SK-N-SH treated with all-trans-retinoic acid at 6 μM for 48 hours (cell line): Measurements from ENCODE around the gene NAT16.

ENCODE experiments used
- ATAC-seq: fragments of 200-7000 bp; cut with Tn5 transposase; 3 replicates; pipeline ENCODE4 v1.9.1; 2020; ENCODE audit warnings: mild to moderate bottlenecking, moderate library complexity
- ARNTL ChIP-seq: fragments of 450-650 bp; formaldehyde crosslinking; IDR thresholded peaks from 2 replicates; pipeline ENCODE4 v1.5.0; 2020; ENCODE audit warnings: low read depth, mild to moderate bottlenecking, moderate library complexity, borderline replicate concordance
- BACH2 ChIP-seq: fragments of 250-450 bp; sonication (Bioruptor Pico); IDR thresholded peaks from 2 replicates; pipeline ENCODE4 v1.9.0; 2021; ENCODE audit warnings: mild to moderate bottlenecking, borderline replicate concordance
- CSDC2 ChIP-seq: fragments of 250-450 bp; sonication (Bioruptor Pico); IDR thresholded peaks from 2 replicates; pipeline ENCODE4 v1.5.0; 2020; ENCODE audit warnings: mild to moderate bottlenecking, moderate library complexity
- ESRRG ChIP-seq: fragments of 250-450 bp; sonication (Bioruptor Pico); IDR thresholded peaks from 2 replicates; pipeline ENCODE4 v1.6.1; 2021; ENCODE audit warnings: mild to moderate bottlenecking
- GLIS3 ChIP-seq: fragments of 250-450 bp; sonication (Bioruptor Pico); IDR thresholded peaks from 2 replicates; pipeline ENCODE4 v1.5.0; 2020; ENCODE audit warnings: mild to moderate bottlenecking, moderate library complexity
- ISL1 ChIP-seq: fragments of 250-450 bp; sonication (Bioruptor Pico); IDR thresholded peaks from 2 replicates; pipeline ENCODE4 v2.1.2; 2022; ENCODE audit warnings: mild to moderate bottlenecking, moderate library complexity
- OSR1 ChIP-seq: fragments of 250-450 bp; sonication (Bioruptor Pico); IDR thresholded peaks from 2 replicates; pipeline ENCODE4 v1.8.0; 2022; ENCODE audit warnings: moderate library complexity, mild to moderate bottlenecking, inconsistent platforms
- PATZ1 ChIP-seq: fragments of 250-450 bp; sonication (Bioruptor Pico); IDR thresholded peaks from 2 replicates; pipeline ENCODE4 v1.8.0; 2020; ENCODE audit warnings: mild to moderate bottlenecking, moderate library complexity, borderline replicate concordance
- POU6F1 ChIP-seq: fragments of 250-450 bp; sonication (Bioruptor Pico); IDR thresholded peaks from 2 replicates; pipeline ENCODE4 v1.8.0; 2021; ENCODE audit warnings: low read depth, mild to moderate bottlenecking, moderate library complexity, borderline replicate concordance
- PPARA ChIP-seq: fragments of 250-450 bp; sonication (Bioruptor Pico); IDR thresholded peaks from 2 replicates; pipeline ENCODE4 v1.5.0; 2020; ENCODE audit warnings: mild to moderate bottlenecking, borderline replicate concordance
- RARB ChIP-seq: fragments of 250-450 bp; sonication (Bioruptor Pico); IDR thresholded peaks from 2 replicates; pipeline ENCODE4 v1.8.0; 2021; ENCODE audit warnings: mild to moderate bottlenecking, moderate library complexity
- SNAI2 ChIP-seq: fragments of 250-450 bp; sonication (Bioruptor Pico); IDR thresholded peaks from 2 replicates; pipeline ENCODE4 v1.5.0; 2020; ENCODE audit warnings: mild to moderate bottlenecking, moderate library complexity
- TCF4 ChIP-seq: fragments of 250-450 bp; sonication (Bioruptor Pico); IDR thresholded peaks from 2 replicates; pipeline ENCODE4 v1.8.0; 2021; ENCODE audit warnings: mild to moderate bottlenecking, moderate library complexity, borderline replicate concordance
- TSHZ2 ChIP-seq: fragments of 250-450 bp; sonication (Bioruptor Pico); IDR thresholded peaks from 2 replicates; pipeline ENCODE4 v1.5.0; 2020; ENCODE audit warnings: mild to moderate bottlenecking, moderate library complexity
- ZC3H10 ChIP-seq: fragments of 250-450 bp; sonication (Bioruptor Pico); IDR thresholded peaks from 2 replicates; pipeline ENCODE4 v1.5.1; 2021; ENCODE audit warnings: mild to moderate bottlenecking, moderate library complexity
- ZFP3 ChIP-seq: fragments of 250-450 bp; sonication (Bioruptor Pico); IDR thresholded peaks from 2 replicates; pipeline ENCODE4 v1.5.0; 2020; ENCODE audit warnings: mild to moderate bottlenecking, moderate library complexity
- ZNF565 ChIP-seq: fragments of 450-650 bp; formaldehyde crosslinking; conservative IDR thresholded peaks from 2 replicates; pipeline ENCODE4 v1.5.0; 2020; ENCODE audit warnings: low read depth, mild to moderate bottlenecking, moderate library complexity
- ZNF70 ChIP-seq: fragments of 450-650 bp; formaldehyde crosslinking; IDR thresholded peaks from 2 replicates; pipeline ENCODE4 v1.5.0; 2020; ENCODE audit warnings: mild to moderate bottlenecking, moderate library complexity
- ZNF8 ChIP-seq: fragments of 450-650 bp; formaldehyde crosslinking; IDR thresholded peaks from 2 replicates; pipeline ENCODE4 v1.5.0; 2020; ENCODE audit warnings: mild to moderate bottlenecking, moderate library complexity
- TF ChIP-seq, protein P1 (sequence below): fragments of 250-450 bp; sonication (Bioruptor Pico); IDR thresholded peaks from 2 replicates; pipeline ENCODE4 v1.5.1; 2021; ENCODE audit warnings: mild to moderate bottlenecking, moderate library complexity
- TF ChIP-seq, protein P2 (sequence below): fragments of 250-450 bp; sonication (Bioruptor Pico); IDR thresholded peaks from 2 replicates; pipeline ENCODE4 v1.5.1; 2020; ENCODE audit warnings: low read depth, mild to moderate bottlenecking, moderate library complexity

Gene NAT16

DNA sequence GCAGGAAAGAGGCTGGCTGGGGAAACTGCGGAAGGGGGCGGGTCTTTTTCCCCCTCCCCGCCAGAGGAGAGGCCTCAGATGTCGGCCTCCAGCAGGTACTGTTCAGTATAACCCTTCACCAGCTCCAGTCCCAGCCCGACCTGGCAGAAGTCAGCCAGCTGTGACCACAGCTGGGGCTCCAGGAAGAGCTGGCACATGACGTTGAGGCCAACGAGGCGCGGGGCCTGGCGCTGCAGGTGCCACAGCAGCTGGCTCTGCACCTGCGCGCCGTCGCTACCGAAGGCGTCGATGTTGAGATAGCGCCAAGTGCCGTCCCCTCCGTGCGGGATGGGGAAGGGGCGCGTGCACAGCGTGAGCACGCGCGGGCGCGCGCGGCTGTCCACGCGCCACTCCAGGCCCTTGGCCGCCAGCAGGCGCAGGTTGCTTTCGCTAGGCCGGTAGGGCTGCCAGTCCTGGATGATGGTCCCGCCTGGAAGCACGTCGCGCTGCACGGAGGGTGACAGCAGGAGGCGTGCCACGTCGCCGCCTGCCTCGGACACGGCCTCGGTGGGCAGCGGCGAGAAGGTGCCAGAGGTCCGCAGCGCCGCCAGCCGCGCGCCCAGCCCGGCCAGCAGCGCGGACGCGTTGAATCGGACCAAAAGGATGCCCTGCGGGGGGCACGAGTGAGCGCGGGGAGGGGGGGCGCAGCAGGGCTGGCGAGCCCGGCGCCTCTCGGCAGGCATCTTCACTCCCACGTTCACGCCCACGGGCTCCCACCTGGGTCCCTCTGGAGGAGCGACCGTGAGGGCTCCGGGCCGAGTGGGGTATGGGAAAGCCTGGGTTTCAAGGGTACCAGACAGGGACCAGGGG, 7.9 kb downstream of the NAT16 start:
- TF ChIP-seq RARB (no peak), SNAI2 (CRISPR knock-in tag) (no peak), PATZ1 (CRISPR knock-in tag) (no peak), GLIS3 (no peak), ZNF565 (CRISPR knock-in tag) (no peak), CSDC2 (no peak), TSHZ2 (CRISPR knock-in tag) (no peak), ZNF70 (CRISPR knock-in tag) (no peak), BACH2 (CRISPR knock-in tag) (no peak), PPARA (no peak), ZFP3 (no peak), ARNTL (CRISPR knock-in tag) (no peak), POU6F1 (no peak), ESRRG (no peak), TCF4 (CRISPR knock-in tag) (no peak)
- TF ChIP-seq, protein P1, sequence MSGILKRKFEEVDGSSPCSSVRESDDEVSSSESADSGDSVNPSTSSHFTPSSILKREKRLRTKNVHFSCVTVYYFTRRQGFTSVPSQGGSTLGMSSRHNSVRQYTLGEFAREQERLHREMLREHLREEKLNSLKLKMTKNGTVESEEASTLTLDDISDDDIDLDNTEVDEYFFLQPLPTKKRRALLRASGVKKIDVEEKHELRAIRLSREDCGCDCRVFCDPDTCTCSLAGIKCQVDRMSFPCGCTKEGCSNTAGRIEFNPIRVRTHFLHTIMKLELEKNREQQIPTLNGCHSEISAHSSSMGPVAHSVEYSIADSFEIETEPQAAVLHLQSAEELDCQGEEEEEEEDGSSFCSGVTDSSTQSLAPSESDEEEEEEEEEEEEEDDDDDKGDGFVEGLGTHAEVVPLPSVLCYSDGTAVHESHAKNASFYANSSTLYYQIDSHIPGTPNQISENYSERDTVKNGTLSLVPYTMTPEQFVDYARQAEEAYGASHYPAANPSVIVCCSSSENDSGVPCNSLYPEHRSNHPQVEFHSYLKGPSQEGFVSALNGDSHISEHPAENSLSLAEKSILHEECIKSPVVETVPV (CRISPR knock-in tag): no peak
- TF ChIP-seq, protein P2, sequence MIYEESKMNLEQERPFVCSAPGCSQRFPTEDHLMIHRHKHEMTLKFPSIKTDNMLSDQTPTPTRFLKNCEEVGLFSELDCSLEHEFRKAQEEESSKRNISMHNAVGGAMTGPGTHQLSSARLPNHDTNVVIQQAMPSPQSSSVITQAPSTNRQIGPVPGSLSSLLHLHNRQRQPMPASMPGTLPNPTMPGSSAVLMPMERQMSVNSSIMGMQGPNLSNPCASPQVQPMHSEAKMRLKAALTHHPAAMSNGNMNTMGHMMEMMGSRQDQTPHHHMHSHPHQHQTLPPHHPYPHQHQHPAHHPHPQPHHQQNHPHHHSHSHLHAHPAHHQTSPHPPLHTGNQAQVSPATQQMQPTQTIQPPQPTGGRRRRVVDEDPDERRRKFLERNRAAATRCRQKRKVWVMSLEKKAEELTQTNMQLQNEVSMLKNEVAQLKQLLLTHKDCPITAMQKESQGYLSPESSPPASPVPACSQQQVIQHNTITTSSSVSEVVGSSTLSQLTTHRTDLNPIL (CRISPR knock-in tag): no peak
- ATAC-seq: no peak

GRCh38 chr7:101171442-101171837, 8.7 kb downstream of the NAT16 start:
- TF ChIP-seq RARB (no peak), ZFP3 (no peak), BACH2 (CRISPR knock-in tag) (no peak), ZC3H10 (CRISPR knock-in tag) (no peak), POU6F1 (no peak), ISL1 (CRISPR knock-in tag) (no peak), ESRRG (no peak), ZNF8 (no peak), SNAI2 (CRISPR knock-in tag) (no peak), TCF4 (CRISPR knock-in tag) (no peak), ZNF565 (CRISPR knock-in tag) (no peak), PPARA (no peak), ARNTL (CRISPR knock-in tag) (no peak), TSHZ2 (CRISPR knock-in tag) (no peak), OSR1 (CRISPR knock-in tag) (no peak)
- TF ChIP-seq, protein P2 (CRISPR knock-in tag): no peak
- ATAC-seq: no peak
